Natural killer cell (primary cell): ENCODE data around the gene TFB1M. TPM values are rescaled to one million over a fixed set of nuclear protein-coding genes. Genes with fewer than 3 reads are reported as not detected.
"Not testable (repeated sequence)": the region's sequence is repeated elsewhere in the genome, so short reads cannot be mapped to it uniquely, and the experiment has no call there.

Experiments used
- ATAC-seq, 3 donors: fragments of 150-1000 bp in 2 of 3; fragments of 200-7000 bp in 1 of 3; cut with Tn5 transposase; 1 replicate in 1 of 3; 2 replicates in 2 of 3; pipeline ENCODE4 v1.10.0; 2021; ENCODE audit warnings: mild to moderate bottlenecking in 2 of 3, moderate library complexity in 2 of 3
- DNase-seq, 2 donors: peaks; one replicate each; pipeline versions ENCODE4 v3.0.0 to v3.0.0-alpha.2; 2013 to 2021; ENCODE audit warnings: mixed read lengths in 1 of 2
- H3K27ac ChIP-seq: one replicate; pipeline ENCODE4 v1.5.1; 2013; ENCODE audit warnings: mild to moderate bottlenecking, low read length
- H3K27me3 ChIP-seq: one replicate; pipeline ENCODE4 v1.6.1; 2013; ENCODE audit warnings: low read length; ENCODE audit not compliant: control insufficient read depth, insufficient read depth
- H3K36me3 ChIP-seq: one replicate; pipeline ENCODE4 v1.6.1; 2013; ENCODE audit warnings: low read length; ENCODE audit not compliant: control insufficient read depth, insufficient read depth
- H3K4me1 ChIP-seq: one replicate; pipeline ENCODE4 v1.6.1; 2013; ENCODE audit warnings: low read length; ENCODE audit not compliant: control insufficient read depth, insufficient read depth
- H3K4me3 ChIP-seq: one replicate; pipeline ENCODE4 v1.5.1; 2013; ENCODE audit warnings: low read length
- H3K9me3 ChIP-seq: one replicate; pipeline ENCODE4 v1.6.1; 2013; ENCODE audit warnings: low read length; ENCODE audit not compliant: control insufficient read depth, insufficient read depth
- H3K27ac Mint-ChIP-seq, 2 donors: one replicate each; pipeline ENCODE4 v1.8.0; 2022; ENCODE audit warnings: mild to moderate bottlenecking in 2 of 2, mixed read lengths in 2 of 2, moderate library complexity in 1 of 2
- H3K27me3 Mint-ChIP-seq, 2 donors: one replicate each; pipeline ENCODE4 v1.8.0; 2022; ENCODE audit warnings: low read depth in 2 of 2, mixed read lengths in 2 of 2
- H3K36me3 Mint-ChIP-seq: one replicate; pipeline ENCODE4 v1.8.0; 2022; ENCODE audit warnings: mixed read lengths
- H3K4me1 Mint-ChIP-seq, 2 donors: one replicate each; pipeline ENCODE4 v1.8.0; 2022; ENCODE audit warnings: mixed read lengths in 2 of 2
- H3K4me3 Mint-ChIP-seq: one replicate; pipeline ENCODE4 v1.8.0; 2022; ENCODE audit warnings: mild to moderate bottlenecking, moderate library complexity, mixed read lengths
- H3K9me3 Mint-ChIP-seq, 2 donors: one replicate each; pipeline ENCODE4 v1.8.0; 2022; ENCODE audit warnings: mixed read lengths in 2 of 2
- WGBS: methylation state at CpG from one replicate; pipeline ENCODE4 v1.1.7; 2013; ENCODE audit warnings: missing lambda C conversion rate; ENCODE audit not compliant: insufficient coverage; 5-methylcytosine and 5-hydroxymethylcytosine counted together
- intact Hi-C: fragments of 100-400 bp; cut with micrococcal nuclease; formaldehyde crosslinking; loops from one replicate; pipeline ENCODE4 v1.14.2; 2022
- total RNA-seq, 4 donors: library from RNA; stranded (reverse); fragments of 120-200 nt in 1 of 4; gene quantifications; one replicate each; pipeline versions ENCODE4 v1.2.3 to v1.2.4, GENCODE V29; 2013 to 2022
- TF ChIP-seq, protein P1 (sequence below): fragments of 200-600 bp; IDR thresholded peaks from one replicate; pipeline ENCODE4 v1.8.0; 2022; ENCODE audit warnings: antibody characterized with exemption

TFB1M gene
- total RNA-seq, 3 donors from 2014 or later (not counting 1 experiment from before 2014, with no cell fraction given) = 14.1 to 20.1 (median 17.1) TPM

DNA sequence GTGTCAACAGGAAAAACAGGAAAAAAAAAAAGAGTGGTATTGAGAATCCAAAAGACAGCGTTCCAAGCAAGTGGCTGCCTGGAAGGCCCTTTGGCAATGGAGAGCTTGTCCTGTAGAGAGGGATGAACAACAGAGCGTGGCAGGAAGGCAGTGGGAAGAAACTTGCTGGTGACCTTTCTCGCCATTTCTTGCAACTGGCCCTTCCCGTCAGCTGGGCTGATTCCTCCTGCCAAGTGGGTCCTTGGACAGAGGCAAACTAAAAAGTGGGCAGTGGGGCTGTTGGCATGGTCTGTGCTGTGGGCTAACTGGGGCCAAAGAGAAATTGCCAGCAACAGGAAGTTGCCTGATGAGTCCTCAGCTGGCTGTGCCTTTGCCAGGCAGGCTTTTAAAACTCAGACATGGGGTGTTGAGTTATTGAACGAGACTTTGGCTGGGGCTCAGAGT lies 94.4 kb downstream of the TFB1M start:
- H3K27ac Mint-ChIP-seq = no peak overlapping the region
- Histone ChIP-seq H3K9me3 (no peaks in the 10 kb centered on the region), H3K4me3 (no peak overlapping the region), H3K36me3 (no peaks in the 10 kb centered on the region), H3K4me1 (peaks cover 12% of the 10 kb centered on the region), H3K27me3 (no peaks in the 10 kb centered on the region), H3K27ac (no peak overlapping the region)
- DNase-seq (no peak), ATAC-seq (no peak)
- intact Hi-C loops = no loop called here
- no peak overlapping the region for H3K4me3 Mint-ChIP-seq
- H3K27me3 Mint-ChIP-seq = peaks cover 6 to 28% of the 10 kb centered on the region in 2 donors
- no peaks in the 10 kb centered on the region for H3K9me3 Mint-ChIP-seq
- H3K36me3 Mint-ChIP-seq = no peaks in the 10 kb centered on the region
- H3K4me1 Mint-ChIP-seq = peaks cover 0 to 7% of the 10 kb centered on the region in 2 donors
- WGBS = 93% methylated on average over 5 of the region's 5 CpGs
- TF ChIP-seq, protein P1, sequence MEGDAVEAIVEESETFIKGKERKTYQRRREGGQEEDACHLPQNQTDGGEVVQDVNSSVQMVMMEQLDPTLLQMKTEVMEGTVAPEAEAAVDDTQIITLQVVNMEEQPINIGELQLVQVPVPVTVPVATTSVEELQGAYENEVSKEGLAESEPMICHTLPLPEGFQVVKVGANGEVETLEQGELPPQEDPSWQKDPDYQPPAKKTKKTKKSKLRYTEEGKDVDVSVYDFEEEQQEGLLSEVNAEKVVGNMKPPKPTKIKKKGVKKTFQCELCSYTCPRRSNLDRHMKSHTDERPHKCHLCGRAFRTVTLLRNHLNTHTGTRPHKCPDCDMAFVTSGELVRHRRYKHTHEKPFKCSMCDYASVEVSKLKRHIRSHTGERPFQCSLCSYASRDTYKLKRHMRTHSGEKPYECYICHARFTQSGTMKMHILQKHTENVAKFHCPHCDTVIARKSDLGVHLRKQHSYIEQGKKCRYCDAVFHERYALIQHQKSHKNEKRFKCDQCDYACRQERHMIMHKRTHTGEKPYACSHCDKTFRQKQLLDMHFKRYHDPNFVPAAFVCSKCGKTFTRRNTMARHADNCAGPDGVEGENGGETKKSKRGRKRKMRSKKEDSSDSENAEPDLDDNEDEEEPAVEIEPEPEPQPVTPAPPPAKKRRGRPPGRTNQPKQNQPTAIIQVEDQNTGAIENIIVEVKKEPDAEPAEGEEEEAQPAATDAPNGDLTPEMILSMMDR = no peak

DNA sequence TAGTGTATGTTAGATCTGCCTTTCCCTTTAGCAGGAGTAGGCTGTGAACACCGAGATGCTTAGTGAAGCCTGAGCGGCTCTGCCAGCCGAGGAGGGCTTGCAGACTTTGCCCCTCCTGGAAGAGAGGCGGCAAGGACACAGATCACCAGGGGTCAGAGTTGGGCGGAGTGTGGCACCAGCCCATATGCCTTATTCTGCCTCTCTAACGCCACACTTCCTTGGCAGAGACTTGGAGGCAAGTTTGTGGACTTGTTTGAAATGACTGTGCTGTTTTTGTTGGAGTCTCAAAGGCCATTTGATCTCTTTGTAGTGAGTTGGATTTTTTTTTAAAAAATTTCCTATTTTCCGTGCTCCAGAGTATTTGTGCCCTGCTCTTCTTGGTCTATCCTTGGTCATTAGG lies 95.0 kb downstream of the TFB1M start:
- Histone ChIP-seq H3K27ac (no peak overlapping the region), H3K36me3 (no peaks in the 10 kb centered on the region), H3K4me3 (no peak overlapping the region), H3K9me3 (no peaks in the 10 kb centered on the region), H3K27me3 (no peaks in the 10 kb centered on the region), H3K4me1 (peaks cover 6% of the 10 kb centered on the region)
- H3K36me3 Mint-ChIP-seq = no peaks in the 10 kb centered on the region
- H3K27me3 Mint-ChIP-seq = peaks cover 6 to 27% of the 10 kb centered on the region in 2 donors
- no peak overlapping the region for H3K27ac Mint-ChIP-seq
- over 99% methylated on average over 7 of the region's 7 CpGs for WGBS
- ATAC-seq (no peak), DNase-seq (no peak)
- no peak overlapping the region for H3K4me3 Mint-ChIP-seq
- TF ChIP-seq, protein P1 = no peak
- intact Hi-C loops = no loop called here
- no peaks in the 10 kb centered on the region for H3K9me3 Mint-ChIP-seq
- peaks cover 0 to 6% of the 10 kb centered on the region in 2 donors for H3K4me1 Mint-ChIP-seq

DNA sequence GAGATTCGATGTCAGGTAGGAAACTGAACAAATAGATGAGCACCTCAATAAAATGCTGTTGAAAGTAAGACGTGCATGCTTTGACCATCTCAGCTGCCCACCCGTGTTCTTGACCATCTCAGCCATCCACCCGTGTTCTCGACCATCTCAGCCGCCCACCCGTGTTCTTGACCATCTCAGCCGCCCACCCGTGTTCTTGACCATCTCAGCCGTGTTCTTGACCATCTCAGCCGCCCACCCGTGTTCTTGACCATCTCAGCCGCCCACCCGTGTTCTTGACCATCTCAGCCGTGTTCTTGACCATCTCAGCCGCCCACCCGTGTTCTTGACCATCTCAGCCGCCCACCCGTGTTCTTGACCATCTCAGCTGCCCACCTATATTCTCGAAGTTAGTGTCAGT lies 95.6 kb downstream of the TFB1M start:
- H3K27me3 ChIP-seq, H3K4me1 Mint-ChIP-seq, intact Hi-C loops, H3K27ac ChIP-seq, ATAC-seq, H3K4me1 ChIP-seq, H3K27ac Mint-ChIP-seq, H3K9me3 ChIP-seq, DNase-seq, H3K36me3 Mint-ChIP-seq, H3K4me3 Mint-ChIP-seq, H3K9me3 Mint-ChIP-seq, H3K4me3 ChIP-seq, H3K36me3 ChIP-seq: not testable (repeated sequence)
- H3K27me3 Mint-ChIP-seq = peaks cover 6 to 23% of the 10 kb centered on the region in 2 donors
- 86% methylated on average over 19 of the region's 20 CpGs for WGBS

DNA sequence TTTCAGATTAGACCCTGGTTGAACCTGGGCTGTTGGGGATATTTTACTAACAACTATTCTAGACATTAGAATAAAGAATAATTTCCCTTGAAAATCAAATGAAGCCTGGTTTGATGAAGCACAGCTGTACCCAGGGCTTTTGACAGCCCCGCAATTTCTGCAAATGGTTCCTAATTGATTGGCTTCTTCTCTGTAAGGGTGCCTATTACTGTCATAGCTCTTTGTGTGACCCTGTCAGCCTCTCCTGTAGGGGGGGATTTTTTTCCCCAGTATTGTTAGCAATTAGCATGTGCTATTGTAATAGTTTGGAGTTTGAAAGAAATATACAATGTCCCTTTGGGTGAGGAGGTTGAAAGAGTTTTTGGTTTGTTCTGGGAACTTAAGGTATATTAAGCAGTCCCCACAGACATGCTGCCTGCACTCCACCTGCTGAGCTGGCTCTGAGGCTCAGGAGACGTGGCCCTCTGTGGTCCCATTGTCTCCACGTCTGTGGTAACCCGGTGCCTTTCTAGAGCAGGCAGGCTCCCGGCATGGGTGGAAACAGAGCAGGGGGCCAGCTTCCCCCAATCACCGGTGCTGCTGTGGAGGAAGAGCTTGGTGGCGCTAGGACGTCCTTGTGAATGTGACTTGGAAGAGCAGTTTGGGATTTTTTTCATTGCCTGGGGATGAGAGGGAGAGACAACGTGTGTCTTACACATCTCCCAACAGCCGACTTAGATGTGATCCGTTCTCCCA lies 97.8 kb downstream of the TFB1M start:
- WGBS = 68% methylated on average over 11 of the region's 11 CpGs
- intact Hi-C loops = no loop called here
- H3K4me3 Mint-ChIP-seq = no peak overlapping the region

More for the DNA sequence above, 97.8 kb downstream of the TFB1M start:
- no peak overlapping the region for H3K27ac ChIP-seq
- H3K9me3 ChIP-seq = no peaks in the 10 kb centered on the region
- no peak for DNase-seq
- no peak for ATAC-seq
- Mint-ChIP-seq H3K4me1 (no peaks in the 10 kb centered on the region), H3K27ac (no peak overlapping the region), H3K36me3 (no peaks in the 10 kb centered on the region), H3K27me3 (peaks cover 6 to 17% of the 10 kb centered on the region in 2 donors), H3K9me3 (no peaks in the 10 kb centered on the region)
- TF ChIP-seq, protein P1 = no peak
- no peaks in the 10 kb centered on the region for H3K27me3 ChIP-seq
- H3K4me1 ChIP-seq = no peaks in the 10 kb centered on the region
- no peak overlapping the region for H3K4me3 ChIP-seq
- no peaks in the 10 kb centered on the region for H3K36me3 ChIP-seq
